WERI-Rb-1 (cell line): ENCODE results near the gene CPSF3.
"Not testable (repeated sequence)": the region's sequence is repeated elsewhere in the genome, so short reads cannot be mapped to it uniquely, and the experiment has no call there.

Source experiments
- DNase-seq: peaks from one replicate; pipeline ENCODE4 v3.0.0-alpha.2; 2020
- H3K27ac ChIP-seq: fragments of 250-450 bp; sonication (Bioruptor Pico); 2 replicates; pipeline ENCODE4 v1.5.1; 2020; ENCODE audit warnings: mild to moderate bottlenecking, moderate library complexity
- H3K27me3 ChIP-seq: fragments of 250-450 bp; sonication (Bioruptor Pico); 2 replicates; pipeline ENCODE4 v1.5.1; 2021; ENCODE audit warnings: mild to moderate bottlenecking, low read depth, moderate library complexity; ENCODE audit not compliant: insufficient read depth, severe bottlenecking
- H3K36me3 ChIP-seq: fragments of 250-450 bp; sonication (Bioruptor Pico); 2 replicates; pipeline ENCODE4 v1.5.1; 2020; ENCODE audit warnings: mild to moderate bottlenecking, moderate library complexity
- H3K4me3 ChIP-seq: 2 replicates; pipeline ENCODE4 v1.5.1; 2011; ENCODE audit warnings: low read depth, mild to moderate bottlenecking, control low read depth, low read length
- H3K9me3 ChIP-seq: fragments of 250-450 bp; sonication (Bioruptor Pico); 2 replicates; pipeline ENCODE4 v1.5.1; 2021; ENCODE audit warnings: mild to moderate bottlenecking, moderate library complexity; ENCODE audit not compliant: severe bottlenecking
- TF ChIP-seq, protein P1 (sequence below): IDR thresholded peaks from 2 replicates; pipeline ENCODE4 v1.5.1; 2011; ENCODE audit warnings: low read depth, mild to moderate bottlenecking, control low read depth, inconsistent platforms, low read length

The CPSF3 gene

DNA sequence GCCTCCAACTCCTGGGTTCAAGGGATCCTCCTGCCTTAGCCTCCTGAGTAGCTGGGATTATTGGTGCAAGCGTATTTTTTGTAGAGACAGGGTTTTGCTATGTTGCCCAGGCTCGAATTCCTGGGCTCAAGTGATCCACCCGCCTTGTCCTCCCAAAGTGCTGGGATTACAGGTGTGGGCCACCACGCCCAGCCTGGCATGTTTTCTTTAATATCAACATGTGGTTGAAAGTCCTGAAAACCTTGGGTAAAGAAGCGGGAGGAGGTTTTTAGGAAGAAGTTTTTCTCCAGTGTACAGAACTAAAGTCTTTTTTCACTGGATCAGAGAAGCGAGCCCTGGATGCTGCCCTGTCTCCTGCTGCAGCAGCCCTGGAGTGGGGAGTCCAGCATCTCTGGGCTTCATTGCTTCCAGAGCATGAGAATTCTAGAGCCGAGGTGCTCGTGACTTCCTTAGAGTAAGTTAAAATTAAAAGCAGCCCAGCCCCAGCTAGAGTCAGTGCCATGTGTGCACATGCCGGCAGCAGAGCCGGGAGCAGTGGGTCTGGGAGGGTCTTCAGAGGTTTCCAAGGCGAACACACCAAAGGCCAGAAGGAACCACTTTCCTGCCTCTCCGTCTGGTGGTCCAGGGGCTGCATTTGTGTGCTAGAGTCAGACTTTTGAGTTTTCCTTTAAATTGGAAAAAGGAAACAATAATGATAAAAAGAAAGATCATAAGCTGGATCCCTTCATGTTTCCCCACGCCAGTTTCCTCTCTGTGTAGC is 31.3 kb upstream of the CPSF3 start:
- Histone ChIP-seq H3K4me3 (no peak overlapping the region), H3K27me3 (no peaks in the 10 kb centered on the region), H3K9me3 (no peaks in the 10 kb centered on the region), H3K36me3 (peaks cover 56% of the 10 kb centered on the region), H3K27ac (no peak overlapping the region)
- DNase-seq = no peak
- TF ChIP-seq, protein P1, sequence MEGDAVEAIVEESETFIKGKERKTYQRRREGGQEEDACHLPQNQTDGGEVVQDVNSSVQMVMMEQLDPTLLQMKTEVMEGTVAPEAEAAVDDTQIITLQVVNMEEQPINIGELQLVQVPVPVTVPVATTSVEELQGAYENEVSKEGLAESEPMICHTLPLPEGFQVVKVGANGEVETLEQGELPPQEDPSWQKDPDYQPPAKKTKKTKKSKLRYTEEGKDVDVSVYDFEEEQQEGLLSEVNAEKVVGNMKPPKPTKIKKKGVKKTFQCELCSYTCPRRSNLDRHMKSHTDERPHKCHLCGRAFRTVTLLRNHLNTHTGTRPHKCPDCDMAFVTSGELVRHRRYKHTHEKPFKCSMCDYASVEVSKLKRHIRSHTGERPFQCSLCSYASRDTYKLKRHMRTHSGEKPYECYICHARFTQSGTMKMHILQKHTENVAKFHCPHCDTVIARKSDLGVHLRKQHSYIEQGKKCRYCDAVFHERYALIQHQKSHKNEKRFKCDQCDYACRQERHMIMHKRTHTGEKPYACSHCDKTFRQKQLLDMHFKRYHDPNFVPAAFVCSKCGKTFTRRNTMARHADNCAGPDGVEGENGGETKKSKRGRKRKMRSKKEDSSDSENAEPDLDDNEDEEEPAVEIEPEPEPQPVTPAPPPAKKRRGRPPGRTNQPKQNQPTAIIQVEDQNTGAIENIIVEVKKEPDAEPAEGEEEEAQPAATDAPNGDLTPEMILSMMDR = no peak

DNA sequence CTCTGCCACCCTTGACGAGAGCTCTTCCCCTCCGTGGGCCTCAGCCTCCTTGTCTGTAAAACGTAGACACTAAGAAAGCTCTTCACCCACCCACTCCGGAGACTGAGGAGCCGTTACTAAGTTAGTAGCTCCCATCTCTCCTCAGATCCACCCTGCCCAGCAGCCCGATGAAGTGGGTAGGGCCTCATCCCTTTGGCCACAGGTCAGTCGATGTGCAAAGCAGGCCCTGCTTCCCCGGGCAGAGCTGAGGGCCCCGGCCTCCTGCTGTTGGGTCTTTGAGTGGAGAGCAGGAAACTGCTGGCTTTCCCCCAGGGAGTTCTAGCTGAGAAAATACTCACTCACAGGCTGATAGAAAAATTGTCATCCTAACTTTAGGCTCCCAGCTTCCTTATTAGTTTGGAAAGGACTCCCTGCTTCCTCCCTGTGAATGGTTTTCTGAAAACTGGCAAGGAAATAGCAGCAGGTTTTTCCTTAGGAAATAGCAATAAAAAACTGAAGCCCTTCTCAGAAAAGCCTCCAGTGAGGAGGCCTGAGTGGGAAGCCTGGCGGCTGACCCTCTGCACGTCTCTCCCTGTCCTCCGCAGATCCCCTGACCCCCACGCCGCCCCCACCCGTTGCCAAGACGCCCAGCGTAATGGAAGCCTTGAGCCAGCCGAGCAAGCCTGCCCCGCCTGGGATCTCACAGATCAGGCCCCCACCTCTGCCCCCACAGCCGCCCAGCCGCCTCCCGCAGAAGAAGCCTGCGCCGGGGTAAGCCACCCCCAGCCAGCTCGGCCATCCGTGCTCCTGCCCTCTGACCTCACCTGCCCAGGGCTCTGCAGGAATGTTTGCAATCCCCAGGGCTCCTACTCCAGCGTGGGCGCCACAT is 30.3 kb upstream of the CPSF3 start:
- no peaks in the 10 kb centered on the region for H3K9me3 ChIP-seq
- no peak overlapping the region for H3K4me3 ChIP-seq
- H3K27me3 ChIP-seq = no peaks in the 10 kb centered on the region
- TF ChIP-seq, protein P1 = no peak
- peaks cover 55% of the 10 kb centered on the region for H3K36me3 ChIP-seq
- H3K27ac ChIP-seq = no peak overlapping the region
- no peak for DNase-seq

DNA sequence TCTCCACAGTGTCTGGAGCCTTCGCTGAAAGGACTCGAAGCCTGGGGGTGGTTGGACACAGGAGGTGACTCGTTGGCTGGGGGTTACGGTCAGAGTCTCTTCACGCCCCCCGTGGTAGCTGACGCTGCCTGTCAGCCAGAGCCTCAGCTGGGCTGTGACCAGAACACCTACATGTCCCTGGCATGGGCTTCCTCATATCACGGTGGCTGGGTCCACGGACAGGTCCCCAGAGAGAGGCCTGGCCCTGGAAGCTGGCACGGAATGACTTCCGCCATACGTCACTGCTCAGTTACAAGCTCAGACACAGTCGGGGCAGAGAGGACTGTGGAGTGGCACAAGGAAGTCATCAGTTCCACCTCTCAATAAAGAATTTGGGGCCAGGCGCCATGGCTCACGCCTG is 28.6 kb upstream of the CPSF3 start:
- TF ChIP-seq, protein P1 = no peak
- Histone ChIP-seq H3K27me3 (no peaks in the 10 kb centered on the region), H3K36me3 (peaks cover 43% of the 10 kb centered on the region), H3K4me3 (no peak overlapping the region), H3K27ac (no peak overlapping the region), H3K9me3 (no peaks in the 10 kb centered on the region)
- no peak for DNase-seq

DNA sequence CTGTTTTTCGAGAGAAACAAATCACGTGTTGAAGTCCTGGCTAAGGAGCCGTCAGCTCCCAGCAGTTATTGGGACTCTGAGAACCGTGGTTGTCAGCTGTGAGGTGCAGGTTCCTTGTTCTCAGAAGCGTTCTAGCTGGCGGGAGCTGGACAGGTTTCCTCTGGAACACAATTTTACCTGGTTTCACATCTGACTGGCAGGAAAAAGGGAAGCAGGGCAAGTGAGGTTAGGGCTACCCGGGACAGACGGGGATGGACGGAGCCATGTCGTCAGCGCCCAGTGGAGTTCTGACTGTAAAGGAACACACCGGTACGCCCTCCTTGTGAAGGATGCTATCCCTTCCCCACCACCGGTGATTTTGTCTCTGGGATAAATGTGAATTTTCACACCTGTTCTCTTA is 26.3 kb upstream of the CPSF3 start:
- TF ChIP-seq, protein P1 = no peak
- no peak for DNase-seq
- H3K27me3 ChIP-seq = no peaks in the 10 kb centered on the region
- H3K36me3 ChIP-seq = peaks cover 30% of the 10 kb centered on the region
- no peak overlapping the region for H3K4me3 ChIP-seq
- H3K27ac ChIP-seq = no peak overlapping the region
- H3K9me3 ChIP-seq = no peaks in the 10 kb centered on the region

DNA sequence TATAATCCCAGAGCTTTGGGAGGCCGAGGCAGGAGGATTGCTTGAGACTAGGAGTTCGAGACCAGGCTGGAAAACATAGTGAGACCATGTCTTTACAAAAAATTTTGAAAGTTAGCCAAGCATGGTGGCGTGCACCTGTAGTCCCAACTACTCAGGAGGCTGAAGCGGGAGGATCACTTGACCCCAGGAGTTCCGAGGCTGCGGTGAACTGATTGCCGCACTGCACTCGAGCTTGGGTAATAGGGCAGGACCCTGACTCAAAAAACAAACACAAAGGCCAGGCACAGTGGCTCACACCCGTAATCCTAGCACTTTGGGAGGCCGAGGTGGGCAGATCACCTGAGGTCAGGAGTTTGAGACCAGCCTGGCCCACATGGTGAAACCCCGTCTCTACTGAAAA is 25.2 kb upstream of the CPSF3 start:
- H3K27ac ChIP-seq, DNase-seq, H3K27me3 ChIP-seq, H3K4me3 ChIP-seq, H3K9me3 ChIP-seq: not testable (repeated sequence)
- H3K36me3 ChIP-seq = peaks cover 32% of the 10 kb centered on the region
